RKO (cell line): Measurements from ENCODE around the gene LRIT3.
"Not testable (repeated sequence)": the region's sequence is repeated elsewhere in the genome, so short reads cannot be mapped to it uniquely, and the experiment has no call there.

Experiments used
- DNase-seq: peaks from one replicate; pipeline ENCODE4 v3.0.0-alpha.2; 2016; ENCODE audit warnings: low spot score

The LRIT3 gene

DNA sequence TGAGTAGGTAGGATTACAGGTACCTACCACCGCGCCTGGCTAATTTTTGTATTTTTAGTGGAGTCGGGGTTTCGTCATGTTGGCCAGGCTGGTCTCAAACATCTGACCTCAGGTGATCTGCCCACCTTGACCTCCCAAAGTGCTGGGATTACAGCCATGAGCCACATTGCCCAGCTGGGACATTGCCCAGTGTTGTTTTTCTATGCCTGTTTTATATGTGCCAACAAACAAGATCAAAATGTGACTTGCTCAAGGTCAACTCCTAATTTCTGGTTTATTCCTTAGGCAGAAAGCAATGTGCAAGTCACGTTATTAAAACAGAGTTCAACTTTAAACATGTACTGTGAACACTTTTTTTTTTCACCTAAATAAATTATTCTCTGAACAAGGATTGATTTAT lies 2.7 kb downstream of the LRIT3 start:
- DNase-seq: no peak

DNA sequence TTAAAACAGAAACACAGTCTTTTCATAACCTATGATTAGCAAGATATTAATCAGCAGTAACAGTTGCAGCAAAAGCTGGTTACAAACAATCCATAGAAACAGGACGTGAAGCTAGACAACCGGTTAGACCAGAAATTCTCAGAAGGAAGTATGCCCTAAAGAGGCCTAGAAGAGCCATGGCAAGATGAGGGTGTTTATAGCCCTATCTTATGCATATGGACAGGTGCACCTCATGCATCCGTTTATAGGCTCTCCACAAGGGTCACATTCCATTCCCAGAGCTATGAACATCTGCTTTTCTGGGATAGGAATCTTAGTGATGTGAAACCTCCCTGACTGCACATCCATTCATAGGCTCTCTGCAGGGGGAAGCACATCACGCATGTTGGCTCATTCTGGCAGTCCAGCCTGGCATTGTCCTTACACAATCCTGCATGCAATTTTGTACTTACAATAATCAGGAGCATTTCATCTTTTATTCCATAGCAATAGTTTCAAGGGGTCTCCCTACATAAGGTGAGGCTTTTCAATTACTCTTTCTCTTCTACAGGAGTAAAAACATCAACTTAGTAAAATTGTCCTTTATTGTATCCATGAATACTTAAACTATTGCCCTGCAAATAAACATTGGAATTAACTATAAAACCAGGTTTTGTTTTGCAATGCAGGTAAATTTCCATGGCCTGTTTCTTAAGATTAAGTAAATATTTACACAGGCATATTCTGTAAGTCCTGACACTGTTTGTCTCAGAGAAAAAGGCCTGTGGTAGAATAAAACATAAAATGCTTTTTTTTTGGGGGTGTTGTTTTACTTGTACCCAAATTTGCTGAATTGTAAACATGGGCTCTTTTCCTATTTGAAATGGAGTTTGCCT lies 11.8 kb downstream of the LRIT3 start:
- DNase-seq: not testable (repeated sequence)

DNA sequence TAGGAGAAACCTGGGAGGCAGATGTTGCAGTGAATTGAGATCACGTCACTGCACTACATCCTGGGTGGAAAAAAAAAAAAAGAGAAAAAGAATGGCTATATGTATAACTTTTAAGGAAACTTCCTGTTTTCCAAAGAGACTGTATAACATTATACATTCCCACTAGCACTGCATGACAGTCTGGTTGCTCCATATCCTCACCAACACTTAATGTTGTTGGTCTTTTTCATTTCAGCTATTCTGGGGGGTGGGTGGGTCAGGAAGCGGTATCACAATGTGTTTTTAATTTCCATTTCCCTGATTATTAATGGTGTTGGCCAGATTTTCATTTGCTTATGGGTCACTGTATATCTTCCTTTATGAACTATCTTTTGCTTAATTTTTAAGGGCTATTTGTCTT lies 13.4 kb downstream of the LRIT3 start:
- no peak for DNase-seq

DNA sequence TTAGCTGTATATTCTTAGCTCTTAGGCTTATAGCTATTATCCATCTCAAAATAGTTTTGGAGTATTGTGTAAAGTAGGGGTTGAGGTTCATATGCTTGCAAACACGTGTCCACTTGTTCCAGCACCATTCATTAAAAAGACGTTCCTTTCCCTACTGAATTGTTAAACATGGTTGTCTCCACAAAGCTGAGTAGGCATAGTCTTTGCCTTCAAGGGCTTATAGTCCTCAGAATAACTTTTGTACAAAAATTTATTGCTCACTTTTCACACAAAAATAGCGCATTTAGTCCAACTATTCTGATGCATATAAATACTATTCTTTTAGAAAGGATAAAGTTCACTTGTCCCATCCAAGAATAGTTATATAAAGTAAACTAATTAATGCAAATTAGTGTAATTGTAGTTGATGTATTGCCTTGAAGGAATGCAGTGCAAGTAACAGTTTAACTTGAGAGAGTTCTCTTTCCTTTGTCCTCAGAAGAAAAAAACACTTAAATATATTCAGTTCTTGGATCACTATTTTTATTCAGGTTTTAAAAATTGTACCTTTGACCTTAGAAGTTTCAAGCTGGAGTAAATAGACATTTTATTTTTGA lies 14.1 kb downstream of the LRIT3 start:
- no peak for DNase-seq

DNA sequence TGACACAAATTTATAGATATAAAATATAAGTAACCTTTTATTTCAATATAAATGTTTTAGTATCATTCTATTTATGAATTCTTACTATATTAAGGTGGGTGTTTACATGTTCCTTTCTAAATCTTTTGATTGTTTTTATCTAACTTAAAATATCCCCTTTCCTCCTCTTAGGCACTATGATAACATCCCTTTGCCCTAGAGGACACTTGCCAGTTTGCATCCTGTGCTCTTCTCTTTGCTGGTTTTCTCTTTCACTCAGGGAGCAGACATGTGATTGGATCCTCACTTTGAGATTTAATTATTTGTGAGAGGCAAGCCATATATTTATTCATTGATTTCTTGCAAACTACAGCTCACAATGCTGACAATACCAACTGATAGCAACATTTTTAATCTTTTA lies 16.2 kb downstream of the LRIT3 start:
- DNase-seq: no peak

DNA sequence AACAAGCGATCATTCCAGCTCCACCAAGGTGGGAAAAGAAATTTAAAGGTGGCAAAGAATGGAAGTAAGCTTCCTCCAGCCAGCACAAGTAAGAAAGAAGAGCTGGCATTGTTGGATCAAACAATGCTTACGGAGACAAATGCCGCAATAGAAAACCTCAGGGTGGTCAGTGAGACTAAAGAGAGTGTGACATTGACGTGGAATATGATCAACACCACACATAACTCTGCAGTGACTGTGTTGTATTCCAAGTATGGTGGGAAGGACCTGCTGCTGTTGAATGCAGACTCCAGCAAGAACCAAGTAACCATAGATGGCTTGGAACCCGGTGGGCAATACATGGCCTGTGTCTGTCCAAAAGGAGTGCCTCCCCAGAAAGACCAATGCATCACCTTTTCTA lies 22.2 kb downstream of the LRIT3 start:
- DNase-seq: no peak

DNA sequence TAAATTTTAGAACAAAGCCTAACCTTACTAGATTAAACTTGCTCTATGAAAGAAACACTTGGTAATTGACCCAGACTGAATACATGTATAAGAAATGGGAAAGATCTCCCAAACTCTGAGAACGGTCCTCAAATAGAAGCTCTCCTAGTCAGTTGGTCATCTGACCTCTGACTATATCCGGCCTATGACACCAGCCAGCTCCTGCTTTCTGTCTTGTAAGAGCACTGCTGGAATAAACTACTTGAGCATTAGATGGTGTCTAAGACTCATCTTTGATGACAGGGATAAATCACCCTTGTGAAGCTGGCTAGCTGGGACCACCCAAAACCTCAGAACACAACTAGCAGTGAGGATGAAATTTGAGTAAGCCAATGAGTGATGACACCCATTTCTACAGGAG lies 24.2 kb downstream of the LRIT3 start:
- no peak for DNase-seq

DNA sequence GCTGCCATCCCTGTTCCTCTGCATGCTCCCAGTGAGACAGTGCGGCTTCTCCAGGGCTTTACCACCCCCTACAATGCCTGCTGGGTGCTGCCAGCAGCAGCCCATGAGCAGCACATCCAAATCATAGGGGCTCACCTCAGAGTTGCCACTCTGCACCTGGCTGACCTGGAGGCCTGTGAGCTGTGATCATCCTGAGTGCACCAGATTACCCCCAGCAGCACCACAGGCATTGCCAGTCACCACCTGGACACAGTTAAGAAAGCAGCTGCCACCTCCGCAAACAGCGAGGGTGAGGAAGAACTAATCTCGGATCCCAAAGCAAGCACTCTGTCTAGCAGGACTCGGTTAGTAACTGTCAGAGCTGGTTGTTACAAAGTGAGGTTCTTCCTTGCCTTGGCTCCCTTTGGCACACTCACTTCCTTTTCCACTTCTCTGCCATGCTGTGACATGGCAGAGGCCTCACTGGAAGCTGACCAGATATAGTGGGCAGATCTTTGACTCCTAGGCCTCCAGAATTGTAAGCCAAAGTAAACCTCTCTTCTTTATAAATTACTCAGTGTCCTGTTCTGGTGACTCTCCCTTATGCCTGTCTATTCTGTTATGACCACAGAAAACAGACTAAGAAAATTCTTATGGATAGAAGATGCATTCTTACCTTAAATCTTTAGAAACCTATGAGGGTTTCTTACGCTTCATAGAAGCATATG lies 25.2 kb downstream of the LRIT3 start:
- DNase-seq: no peak

DNA sequence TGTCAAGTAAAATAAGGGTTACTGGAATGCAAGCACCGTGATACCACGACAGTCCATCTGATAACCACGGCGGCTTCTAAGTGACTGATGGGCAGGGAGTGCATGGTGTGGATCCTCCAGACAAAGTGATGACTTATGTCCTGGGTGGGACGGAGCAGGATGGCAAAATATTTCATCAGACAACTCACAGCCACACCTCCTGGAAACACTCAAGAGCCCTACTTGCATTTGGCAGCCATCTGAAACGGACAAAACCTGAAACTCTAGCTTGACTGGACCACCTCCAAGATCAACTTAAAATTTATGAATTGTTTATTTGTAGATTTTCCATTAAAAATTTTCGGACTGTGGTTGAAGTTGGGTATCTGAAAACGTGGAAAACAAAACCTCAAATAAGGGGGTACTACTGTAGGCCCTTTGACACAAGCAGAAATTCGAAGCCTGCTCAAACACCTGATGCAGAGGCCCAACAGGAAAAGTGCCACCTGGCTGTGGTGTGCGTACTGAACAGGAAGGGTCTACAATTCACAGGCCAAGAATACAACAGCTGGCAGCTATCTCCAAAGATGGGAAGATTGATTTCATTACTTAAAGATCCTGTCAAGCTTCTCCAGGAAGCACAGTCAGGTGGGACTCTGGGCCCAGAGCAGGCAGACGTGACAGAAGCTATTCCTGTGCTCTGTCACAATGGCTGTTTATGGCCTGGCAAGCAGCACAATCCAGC lies 26.0 kb downstream of the LRIT3 start:
- DNase-seq: no peak

DNA sequence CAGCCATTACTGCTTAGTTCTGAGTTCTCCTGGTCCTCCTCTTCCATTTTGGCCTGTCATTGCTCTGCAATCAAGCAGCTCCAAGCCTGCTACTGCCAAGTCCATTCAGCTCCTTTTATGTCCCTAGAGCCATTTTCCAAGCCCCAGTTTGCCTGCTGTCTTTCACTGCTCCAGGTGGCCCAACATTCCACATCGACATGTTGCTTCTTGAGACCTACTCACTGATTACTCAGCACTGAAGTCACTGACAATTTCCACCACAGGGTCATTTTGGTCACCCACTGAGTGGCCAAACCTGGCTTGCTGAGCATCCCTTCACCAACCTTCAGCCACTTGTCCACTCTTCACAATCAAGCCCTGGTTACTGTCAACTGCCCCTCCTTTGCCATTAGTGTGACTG lies 27.2 kb downstream of the LRIT3 start:
- DNase-seq: no peak

DNA sequence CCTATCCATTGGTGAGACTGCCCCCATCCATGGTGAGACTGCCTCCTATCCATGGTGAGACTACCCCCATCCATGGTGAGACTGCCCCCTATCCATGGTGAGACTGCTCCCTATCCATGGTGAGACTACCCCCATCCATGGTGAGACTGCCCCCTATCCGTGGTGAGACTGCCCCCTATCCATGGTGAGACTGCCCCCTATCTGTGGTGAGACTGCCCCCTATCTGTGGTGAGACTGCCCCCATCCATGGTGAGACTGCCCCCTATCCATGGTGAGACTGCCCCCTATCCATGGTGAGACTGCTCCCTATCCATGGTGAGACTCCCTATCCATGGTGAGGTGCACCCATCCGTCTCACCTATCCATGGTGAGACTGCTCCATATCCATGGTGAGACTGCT lies 27.6 kb downstream of the LRIT3 start:
- not testable (repeated sequence) for DNase-seq

DNA sequence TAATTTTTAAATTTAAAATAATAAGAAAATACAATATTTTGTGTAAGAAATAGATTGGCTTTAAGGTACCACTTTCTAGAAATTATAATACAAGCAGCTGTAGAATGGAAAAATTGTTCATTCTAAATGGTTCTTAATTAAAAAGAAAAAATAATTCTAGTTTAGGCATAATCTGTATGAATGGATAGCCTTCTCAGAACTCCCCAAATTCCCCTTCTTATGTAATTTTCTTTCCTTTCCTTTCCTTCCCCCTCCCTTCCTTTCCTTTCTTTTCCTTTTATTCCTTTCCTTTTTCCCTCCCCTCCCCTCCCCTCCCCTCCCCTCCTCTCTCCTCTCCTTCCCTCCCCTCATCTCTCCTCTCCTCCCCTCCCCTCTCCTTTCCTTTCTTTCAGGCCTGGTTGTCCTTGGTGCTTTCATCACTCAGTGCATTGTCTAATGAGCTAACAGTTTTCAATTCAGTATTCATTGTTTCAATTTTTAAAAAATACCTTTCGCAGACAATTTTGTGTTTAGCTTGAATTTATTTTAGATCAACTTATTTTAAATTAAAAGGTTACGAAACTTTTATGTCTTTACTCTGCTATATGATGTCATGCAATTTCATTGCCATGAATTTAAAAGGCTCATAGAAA lies 28.8 kb downstream of the LRIT3 start:
- no peak for DNase-seq

DNA sequence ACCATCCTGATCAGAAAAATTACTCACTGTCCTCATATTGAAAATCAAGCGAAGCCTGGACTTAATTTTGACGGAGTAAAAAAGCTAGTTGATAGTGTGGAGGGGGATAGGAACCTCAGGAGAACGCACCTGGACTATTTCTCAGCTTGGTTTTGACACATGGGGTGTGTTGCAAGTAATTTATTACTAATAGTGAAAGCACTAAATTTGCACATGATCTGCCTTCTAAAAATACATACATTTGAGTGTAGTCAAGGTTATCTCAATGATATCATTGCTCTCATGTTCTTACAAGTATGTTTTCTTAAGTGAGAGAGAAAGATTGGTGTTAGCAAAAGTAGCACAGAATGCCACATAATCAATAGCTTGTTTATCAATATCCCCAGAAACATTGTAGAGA lies 29.5 kb downstream of the LRIT3 start:
- DNase-seq: no peak

DNA sequence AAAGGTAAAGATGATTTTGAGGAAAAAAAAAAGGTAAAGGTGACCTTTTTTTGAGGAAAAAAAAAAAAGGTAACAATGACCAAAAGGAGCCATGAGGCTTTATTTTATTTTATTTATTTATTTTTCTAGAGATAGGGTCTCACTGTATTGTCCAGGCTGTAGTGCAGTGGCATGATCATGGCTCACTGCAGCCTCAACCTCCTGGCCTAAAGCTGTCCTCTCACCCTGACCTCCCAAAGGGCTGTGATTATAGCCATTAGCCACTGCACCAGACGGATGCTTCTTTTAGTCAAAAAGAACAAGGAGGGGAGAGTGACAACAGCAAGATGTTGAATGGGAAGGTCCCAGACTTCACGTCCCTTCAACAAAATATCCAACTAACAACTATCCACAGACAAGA lies 30.4 kb downstream of the LRIT3 start:
- DNase-seq: no peak

DNA sequence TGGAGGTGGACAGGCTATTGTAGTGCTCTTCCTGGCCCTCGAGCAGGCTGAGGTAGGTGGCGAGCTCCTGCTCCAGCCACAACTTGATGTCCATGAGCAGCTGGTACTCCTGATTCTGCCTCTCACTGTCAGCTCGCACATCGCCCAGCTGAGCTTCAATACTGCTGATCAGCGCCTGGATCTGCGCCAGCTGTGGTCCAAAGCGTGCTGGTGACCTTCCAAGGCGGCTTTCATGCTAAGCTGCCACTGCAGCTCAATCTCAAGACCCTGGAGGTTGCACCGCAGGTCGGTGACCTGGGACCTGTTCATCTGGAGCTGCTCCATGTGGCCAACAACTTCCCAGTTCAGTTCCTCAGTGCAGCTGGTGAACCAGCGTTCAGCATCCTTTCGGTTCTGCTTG lies 31.2 kb downstream of the LRIT3 start:
- DNase-seq: no peak

DNA sequence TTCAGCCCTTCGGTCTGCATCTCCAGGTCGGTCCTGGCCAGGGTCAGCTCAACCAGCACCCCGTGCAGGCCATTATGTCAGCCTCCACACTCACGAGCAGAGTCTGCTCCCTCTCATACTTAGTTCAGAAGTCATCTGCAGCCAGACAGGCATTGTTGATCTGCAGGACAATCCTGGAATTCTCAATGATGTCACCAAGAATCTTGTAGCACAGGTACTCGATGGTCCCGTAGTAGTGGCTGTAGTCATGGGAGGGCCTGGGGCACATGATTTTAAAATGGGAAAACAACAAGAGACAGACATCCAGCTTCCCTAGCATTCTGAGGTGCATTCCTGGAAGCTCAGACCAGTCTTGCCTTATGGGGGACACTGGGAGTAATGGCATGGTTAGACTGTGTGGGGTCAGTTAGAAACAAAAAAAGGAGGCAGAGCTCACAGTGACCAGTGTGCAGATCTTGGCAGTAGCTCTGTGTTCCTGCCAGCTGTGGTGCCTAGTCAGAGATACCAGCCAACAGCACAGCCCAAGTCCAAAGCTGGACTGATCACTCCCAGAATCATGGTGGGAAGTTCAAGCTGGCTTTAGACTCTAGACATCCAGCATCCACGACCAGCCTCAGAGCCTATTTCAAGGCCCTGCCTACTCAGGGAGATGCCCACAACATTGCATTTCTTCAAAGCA lies 31.9 kb downstream of the LRIT3 start:
- no peak for DNase-seq

DNA sequence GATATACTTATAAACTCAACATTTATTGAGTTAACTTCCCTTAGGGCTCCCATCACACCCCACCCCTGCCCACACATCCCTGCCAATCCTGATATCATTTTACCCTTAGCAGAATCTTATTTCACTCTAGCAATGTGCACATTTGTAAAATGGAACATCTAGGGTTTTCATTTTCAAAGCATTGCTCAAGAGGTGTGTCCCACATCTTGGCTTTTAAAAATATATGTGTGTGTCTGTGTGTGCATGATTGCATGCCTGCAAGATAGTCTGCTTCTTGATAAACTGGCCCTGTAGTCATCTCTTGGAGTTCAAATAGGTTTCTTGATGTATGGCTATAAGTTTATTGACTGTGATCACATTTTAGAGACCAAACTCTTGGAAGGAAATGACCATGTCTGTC lies 38.4 kb downstream of the LRIT3 start:
- no peak for DNase-seq

DNA sequence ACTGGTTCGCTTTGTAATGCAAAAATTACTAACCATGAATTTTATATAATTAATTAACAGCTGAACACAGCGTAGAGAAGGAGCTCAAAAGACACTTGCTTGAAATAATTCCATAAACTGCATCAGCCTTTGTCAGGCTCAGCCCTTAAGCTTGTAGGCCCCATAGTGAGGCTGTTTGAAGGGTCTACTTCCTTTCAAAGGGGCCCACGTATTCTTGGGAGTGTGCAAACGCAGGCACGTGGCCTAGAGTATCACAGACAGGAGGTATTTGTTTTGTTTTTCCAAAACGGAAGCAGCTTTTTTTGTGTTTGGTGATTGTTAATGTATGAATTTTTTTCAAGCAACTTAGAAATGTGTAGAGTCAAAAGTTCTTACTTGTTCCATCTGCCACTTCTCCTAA lies 39.2 kb downstream of the LRIT3 start:
- no peak for DNase-seq

DNA sequence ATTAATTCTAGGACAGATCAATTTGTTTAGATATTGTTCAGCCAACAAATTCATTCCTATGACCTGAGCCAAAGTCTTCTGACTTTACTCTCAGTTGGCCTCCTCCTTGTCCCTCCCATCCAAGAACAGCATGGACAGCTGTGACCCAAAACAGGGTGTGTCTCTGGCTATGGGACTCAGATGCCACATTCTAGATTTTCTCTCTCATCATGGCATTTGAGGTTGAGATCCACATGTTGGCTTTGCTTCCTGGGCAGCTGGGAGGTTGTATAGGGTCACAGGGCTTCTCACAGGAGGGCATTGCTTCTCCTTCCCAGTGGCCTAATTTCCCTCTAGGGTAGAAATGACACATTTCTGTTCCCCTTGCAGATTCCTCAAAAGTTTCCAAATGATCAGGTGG lies 42.2 kb downstream of the LRIT3 start:
- DNase-seq: no peak

DNA sequence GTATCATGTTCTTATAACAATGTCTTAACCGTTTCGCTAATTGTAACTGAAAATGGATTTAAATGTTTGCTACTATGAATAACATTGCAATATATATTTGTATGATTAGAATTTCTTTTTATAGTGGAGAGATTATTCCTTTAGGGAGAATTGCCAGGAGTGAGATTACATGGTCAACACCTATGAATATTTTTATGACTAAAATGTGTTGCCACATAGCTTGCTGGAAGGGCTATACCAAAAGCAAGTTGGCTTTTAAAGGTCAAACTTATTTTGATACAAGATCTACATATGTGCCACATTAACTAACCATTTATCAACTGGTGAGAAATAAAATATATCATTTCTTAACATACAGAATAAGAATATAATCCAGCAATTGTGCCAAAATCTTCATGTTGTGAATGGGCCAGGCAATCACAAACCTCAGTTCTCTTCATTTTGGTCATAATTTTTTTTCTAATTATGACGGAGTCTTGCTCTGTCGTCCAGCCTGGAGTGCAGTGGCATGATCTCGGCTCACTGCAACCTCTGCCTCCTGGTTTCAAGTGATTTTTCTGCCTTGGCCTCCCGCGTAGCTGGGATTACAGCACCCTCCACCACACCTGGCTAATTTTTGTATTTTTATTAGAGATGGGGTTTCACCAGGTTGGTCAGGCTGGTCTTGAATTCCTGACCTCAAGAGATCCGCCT lies 54.8 kb downstream of the LRIT3 start:
- no peak for DNase-seq

DNA sequence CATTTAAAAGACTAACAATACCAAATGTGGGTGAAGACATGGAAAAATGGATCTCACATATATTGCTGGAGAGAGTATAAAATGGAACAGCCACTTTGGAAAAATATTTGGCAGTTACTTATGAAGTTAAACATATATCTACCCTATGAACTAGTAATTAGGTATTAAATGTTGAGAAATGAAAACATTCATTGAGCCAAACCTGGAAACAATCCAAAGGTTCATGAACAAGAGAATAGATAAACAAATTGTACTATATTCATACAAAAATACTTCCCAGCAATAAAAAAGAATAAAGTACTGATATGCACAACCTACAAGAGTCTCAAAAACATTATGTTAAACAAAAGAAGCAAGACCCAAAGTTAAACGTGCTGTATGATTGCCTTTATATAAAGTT lies 60.8 kb downstream of the LRIT3 start:
- DNase-seq: no peak
